KOPT-K1 (cell line): Measurements from ENCODE around the gene ZRSR2.
"Not testable (repeated sequence)": the region's sequence is repeated elsewhere in the genome, so short reads cannot be mapped to it uniquely, and the experiment has no call there.

Experiments used
- H3K27ac ChIP-seq: fragments of 200-600 bp; sonication (generic); 2 replicates; pipeline ENCODE4 v1.5.1; 2016; ENCODE audit warnings: antibody characterized with exemption, mild to moderate bottlenecking, low read depth, low read length; ENCODE audit not compliant: poor library complexity, severe bottlenecking
- H3K36me3 ChIP-seq: fragments of 200-600 bp; sonication (generic); 2 replicates; pipeline ENCODE4 v1.5.1; 2017; ENCODE audit warnings: antibody characterized with exemption, mild to moderate bottlenecking, low read length, moderate library complexity; ENCODE audit not compliant: insufficient read depth
- H3K9me3 ChIP-seq: fragments of 200-600 bp; sonication (generic); 2 replicates; pipeline ENCODE4 v1.5.1; 2017; ENCODE audit warnings: antibody characterized with exemption, low read length, mild to moderate bottlenecking; ENCODE audit not compliant: insufficient read depth, poor library complexity, severe bottlenecking

Gene ZRSR2

GRCh38 chrX:15789979-15790768 is at the start of gene ZRSR2:
Gene ZRSR2 (plus strand): TSS chrX:15790484. CDS start chrX:15790496, 12 bp downstream.
- H3K9me3 ChIP-seq = no peaks in the 10 kb centered on the region
- H3K36me3 ChIP-seq = peaks cover 12% of the 10 kb centered on the region
- peak within 1 kb of the TSS; percentile 80 for H3K27ac ChIP-seq

DNA sequence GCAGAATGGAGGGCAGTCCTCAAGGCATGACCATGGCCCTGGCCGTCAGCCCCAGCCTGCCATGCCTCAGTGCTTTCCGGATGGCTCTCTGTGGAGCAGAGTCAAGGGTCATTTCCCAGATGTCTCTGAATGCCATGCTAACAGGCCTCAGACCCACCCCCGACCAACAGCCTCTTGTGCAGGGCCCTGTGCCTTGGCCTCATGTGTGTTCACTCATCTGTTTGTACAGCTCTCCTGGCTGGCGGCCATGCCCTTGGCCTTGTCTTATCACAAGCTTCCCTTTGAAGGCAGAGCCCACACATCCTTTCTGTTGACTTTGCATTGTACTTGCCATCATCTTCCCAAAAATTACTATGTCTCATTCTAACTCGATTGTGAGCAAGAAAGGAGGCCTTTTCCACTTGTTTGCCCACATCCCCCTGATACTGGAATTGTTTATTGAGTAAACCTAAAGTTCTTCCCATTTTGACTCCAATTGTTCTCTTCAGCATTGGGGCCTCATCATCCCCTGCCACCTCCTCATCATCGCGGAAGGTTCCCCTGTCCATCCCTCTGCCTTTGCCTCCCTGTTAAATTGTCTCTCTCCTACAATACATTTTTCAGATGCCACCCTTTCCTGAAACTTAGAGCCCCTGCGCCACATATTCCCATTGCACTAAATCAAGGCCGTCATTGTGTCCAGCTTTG is 46.0 kb upstream of the ZRSR2 start:
- H3K27ac ChIP-seq = no peak overlapping the region
- no peaks in the 10 kb centered on the region for H3K9me3 ChIP-seq
- H3K36me3 ChIP-seq = no peaks in the 10 kb centered on the region

GRCh38 chrX:15745179-15745578 is 45.1 kb upstream of the ZRSR2 start:
- Histone ChIP-seq H3K27ac (no peak overlapping the region), H3K9me3 (no peaks in the 10 kb centered on the region)

GRCh38 chrX:15746651-15747050 is 43.6 kb upstream of the ZRSR2 start:
- not testable (repeated sequence) for H3K9me3 ChIP-seq, H3K36me3 ChIP-seq, H3K27ac ChIP-seq

More at GRCh38 chrX:15745179-15745578, 45.1 kb upstream of the ZRSR2 start:
- no peaks in the 10 kb centered on the region for H3K36me3 ChIP-seq

DNA sequence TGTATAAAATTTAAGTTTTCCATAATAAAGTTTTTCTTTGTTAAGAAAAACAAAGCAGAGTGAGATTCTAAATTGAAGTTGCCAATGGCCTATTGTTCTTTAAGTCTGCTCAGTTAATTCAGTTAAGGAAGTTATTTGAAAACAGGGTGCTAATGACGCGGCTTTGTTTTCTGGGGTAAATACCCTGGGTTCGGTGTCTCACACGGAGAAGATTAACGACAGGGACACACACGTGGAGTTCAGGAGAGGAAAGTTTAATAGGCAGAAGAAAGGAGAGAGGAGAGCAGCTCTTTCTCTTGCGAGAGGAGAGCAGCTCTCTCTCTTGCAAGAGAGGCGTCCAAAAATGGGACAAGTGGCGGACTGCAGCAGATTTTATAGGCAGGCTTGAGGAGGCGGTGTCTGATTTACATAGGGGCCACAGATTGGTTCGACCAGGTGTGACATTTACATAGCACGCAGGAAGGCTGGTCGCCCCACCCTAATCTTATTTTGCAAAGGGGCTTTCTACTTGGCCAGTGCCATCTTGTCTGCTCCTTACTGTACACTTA is 42.6 kb upstream of the ZRSR2 start:
- no peaks in the 10 kb centered on the region for H3K36me3 ChIP-seq
- H3K27ac ChIP-seq = no peak overlapping the region
- no peaks in the 10 kb centered on the region for H3K9me3 ChIP-seq

GRCh38 chrX:15748841-15749240 is 41.4 kb upstream of the ZRSR2 start:
- Histone ChIP-seq H3K36me3 (no peaks in the 10 kb centered on the region), H3K9me3 (no peaks in the 10 kb centered on the region), H3K27ac (no peak overlapping the region)

DNA sequence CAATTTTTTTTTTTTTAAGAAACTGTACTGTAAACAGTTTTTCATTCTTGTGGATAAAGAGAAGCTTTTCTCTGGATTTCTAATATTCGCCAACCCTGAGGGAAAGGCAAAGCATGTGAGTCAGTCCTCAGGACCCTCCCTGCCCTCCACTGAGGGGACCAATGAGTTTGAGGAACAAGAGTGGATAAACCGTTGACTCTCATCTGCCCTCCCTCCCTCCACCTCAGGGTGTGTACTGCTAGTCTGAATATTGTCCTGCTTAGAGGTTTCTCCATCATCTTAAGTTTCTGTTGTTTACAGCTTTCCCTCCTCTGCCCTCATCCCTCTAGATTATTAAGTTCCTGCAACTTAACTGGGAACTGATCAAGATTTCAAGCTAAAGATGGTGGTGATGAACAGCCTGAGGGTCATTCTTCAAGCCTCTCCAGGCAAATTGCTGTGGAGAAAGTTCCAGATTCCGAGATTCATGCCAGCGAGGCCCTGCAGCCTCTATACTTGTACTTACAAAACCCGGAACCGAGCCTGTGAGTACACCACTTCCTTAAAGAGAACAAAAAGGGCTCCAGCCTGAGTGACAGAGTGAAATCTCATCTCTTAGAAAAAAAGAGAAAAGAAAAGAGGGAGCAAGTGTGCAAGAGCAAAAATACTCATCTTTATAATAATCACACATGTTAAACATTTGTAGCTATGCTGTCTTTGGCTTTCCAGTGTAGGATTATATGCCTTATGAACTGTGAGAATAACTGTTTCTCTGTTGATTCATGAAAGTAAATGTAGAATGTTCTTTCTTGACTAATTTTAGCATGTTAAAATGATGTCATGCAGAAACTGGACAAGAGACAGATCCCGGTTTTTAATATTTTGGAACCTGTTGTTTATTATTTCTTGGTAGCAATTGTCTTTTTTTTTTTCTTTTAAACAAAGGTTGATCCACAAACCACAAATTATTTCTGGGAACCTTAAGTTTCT is 40.4 kb upstream of the ZRSR2 start:
- H3K36me3 ChIP-seq = no peaks in the 10 kb centered on the region
- H3K9me3 ChIP-seq = no peaks in the 10 kb centered on the region
- peak overlapping the region; percentile 76 for H3K27ac ChIP-seq

DNA sequence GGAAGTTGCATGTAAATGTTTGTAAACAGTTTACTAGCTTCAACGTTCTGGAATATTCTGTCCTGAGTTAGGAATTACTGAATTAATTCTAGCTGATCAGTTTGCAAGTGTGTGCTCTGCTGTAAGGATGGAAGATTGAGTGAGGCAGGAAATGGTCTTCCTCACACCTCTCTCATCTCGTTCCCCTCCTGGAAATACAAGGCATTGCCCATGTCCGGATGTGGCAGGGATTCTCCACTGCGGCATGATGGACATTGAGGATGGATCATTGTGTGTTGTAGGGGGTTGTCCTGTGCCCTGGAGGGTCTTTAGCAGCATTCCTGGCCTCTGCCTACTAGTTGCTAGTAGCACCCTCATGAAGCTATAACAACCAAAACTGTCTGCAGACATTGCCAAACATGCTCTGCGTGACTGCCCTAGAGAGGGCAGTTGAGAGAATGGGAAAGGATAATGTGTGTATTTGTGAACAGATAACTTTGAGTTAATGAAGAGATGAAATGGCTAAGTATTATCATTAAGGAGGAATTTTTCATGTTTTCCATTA is 39.6 kb upstream of the ZRSR2 start:
- Histone ChIP-seq H3K27ac (peak overlapping the region; percentile 76), H3K9me3 (no peaks in the 10 kb centered on the region), H3K36me3 (no peaks in the 10 kb centered on the region)

DNA sequence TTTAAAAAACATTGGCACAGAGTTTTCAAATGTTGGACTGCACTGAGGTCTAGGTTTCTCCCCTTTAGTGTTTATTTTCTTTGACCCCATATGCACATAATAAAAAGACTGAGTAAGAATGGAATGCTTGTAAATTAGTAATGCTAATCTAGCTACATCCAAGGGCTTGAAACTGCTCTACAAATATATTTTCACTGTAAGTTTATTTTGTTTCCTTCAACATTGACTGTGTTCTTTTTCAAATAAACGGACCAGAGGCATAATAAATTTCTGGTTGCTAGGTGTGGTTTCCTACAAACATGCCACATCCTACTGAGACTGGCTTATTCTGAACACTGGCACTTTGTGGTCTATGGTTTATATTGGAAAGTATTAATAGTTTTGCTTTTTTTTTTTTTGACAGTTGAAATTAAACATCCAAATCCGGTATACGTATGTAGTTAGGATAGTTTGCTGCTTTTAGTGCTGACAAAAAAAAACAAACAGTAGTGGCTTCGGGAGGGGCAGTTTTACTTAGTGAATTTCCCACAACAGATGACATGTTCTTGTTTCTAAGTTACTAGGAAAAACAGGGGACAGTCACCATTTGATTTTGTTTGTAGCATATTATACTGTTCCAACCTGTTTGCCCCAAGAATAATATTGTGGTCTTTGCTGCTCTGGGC is 39.0 kb upstream of the ZRSR2 start:
- Histone ChIP-seq H3K9me3 (no peaks in the 10 kb centered on the region), H3K36me3 (no peaks in the 10 kb centered on the region), H3K27ac (peak overlapping the region; percentile 76)

DNA sequence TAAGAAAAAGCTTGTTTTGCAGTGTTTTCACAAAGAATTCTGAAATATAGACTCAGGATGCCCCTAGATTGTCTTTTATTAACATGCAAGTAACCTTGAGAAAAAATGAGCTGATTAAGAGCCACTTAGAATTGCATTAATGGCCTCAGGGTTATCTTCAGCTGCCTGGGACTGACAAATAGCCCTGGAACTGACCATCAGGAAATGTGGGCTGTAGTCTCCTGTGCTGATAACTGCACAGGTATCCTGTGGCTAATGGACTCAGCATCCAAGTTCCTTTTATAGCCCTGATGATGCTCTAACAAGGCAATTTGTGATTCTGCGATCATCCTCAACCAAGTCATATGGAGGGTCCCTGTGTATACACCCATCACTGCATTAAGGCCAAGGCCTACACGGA is 35.2 kb upstream of the ZRSR2 start:
- H3K27ac ChIP-seq = no peak overlapping the region
- no peaks in the 10 kb centered on the region for H3K36me3 ChIP-seq
- H3K9me3 ChIP-seq = no peaks in the 10 kb centered on the region

DNA sequence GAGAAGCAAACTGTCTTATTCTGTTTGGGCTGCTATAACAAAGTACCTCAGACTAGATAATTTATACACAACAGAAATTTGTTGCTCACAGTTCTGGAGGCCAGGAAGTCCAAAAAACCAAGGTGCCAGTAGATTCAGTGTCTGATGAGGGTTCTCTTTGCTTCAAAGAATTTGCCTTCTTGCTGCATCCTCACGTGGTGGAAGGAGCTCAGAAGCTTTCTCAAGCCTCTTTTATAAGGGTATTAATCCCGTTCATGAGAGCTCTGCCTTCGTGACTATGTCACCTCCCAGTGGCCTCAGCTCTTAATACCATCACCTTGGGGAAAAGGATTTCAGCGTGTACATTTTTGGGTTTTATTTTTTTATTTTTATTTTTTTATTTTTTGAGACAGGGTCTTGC is 32.1 kb upstream of the ZRSR2 start:
- no peaks in the 10 kb centered on the region for H3K9me3 ChIP-seq

GRCh38 chrX:15759886-15760285 is 30.4 kb upstream of the ZRSR2 start:
- not testable (repeated sequence) for H3K36me3 ChIP-seq, H3K9me3 ChIP-seq, H3K27ac ChIP-seq

More for the DNA sequence above, 32.1 kb upstream of the ZRSR2 start:
- H3K27ac ChIP-seq = no peak overlapping the region
- H3K36me3 ChIP-seq = no peaks in the 10 kb centered on the region

DNA sequence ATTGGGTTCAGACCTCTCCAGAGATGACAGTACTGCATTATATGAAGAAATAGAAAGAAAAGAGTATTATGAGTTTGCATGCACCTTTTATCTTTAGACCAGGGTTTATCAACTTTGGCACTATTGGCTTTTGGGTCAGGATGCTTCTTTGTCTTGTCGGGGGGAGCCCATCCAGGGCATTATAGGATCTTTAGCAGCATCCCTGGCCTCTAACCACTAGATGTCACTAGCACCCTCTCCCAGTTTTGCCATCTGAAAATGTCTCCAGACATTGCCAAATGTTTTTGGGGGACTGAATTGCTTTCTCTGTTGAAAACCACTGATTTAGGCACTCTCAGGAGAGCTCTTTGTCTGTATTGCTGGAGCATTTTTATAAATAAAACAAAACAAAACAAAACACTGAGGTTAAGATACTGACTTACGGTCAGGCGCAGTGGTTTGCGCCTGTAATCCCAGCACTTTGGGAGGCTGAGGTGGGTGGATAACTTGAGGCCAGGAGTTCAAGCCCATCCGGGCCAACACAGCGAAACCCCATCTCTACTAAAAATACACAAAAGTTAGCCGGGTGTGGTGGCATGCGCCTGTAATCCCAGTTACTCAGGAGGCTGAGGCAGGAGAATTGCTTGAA is 28.6 kb upstream of the ZRSR2 start:
- H3K27ac ChIP-seq = no peak overlapping the region
- H3K36me3 ChIP-seq = no peaks in the 10 kb centered on the region
- H3K9me3 ChIP-seq = no peaks in the 10 kb centered on the region
